Astrocyte of the cerebellum (primary cell): ENCODE results near the gene ABTB1.
"Not testable (repeated sequence)": the region's sequence is repeated elsewhere in the genome, so short reads cannot be mapped to it uniquely, and the experiment has no call there.

ENCODE experiments used
- DNase-seq: peaks from one replicate; pipeline ENCODE4 v3.0.0-alpha.2; 2011; ENCODE audit warnings: low read depth
- H3K4me3 ChIP-seq: 2 replicates; pipeline ENCODE4 v1.5.1; 2011; ENCODE audit warnings: mild to moderate bottlenecking, low read depth, low read length, moderate library complexity
- in situ Hi-C: cut with HindIII; loops from 2 replicates; pipeline ENCODE4 v1.10.0; 2017; ENCODE audit warnings: low sequenced_read_pairs
- TF ChIP-seq, protein P1 (sequence below): IDR thresholded peaks from 2 replicates; pipeline ENCODE4 v1.5.1; 2012; ENCODE audit warnings: low read length, low read depth, moderate library complexity, mild to moderate bottlenecking; ENCODE audit errors: missing control alignments

The ABTB1 gene

DNA sequence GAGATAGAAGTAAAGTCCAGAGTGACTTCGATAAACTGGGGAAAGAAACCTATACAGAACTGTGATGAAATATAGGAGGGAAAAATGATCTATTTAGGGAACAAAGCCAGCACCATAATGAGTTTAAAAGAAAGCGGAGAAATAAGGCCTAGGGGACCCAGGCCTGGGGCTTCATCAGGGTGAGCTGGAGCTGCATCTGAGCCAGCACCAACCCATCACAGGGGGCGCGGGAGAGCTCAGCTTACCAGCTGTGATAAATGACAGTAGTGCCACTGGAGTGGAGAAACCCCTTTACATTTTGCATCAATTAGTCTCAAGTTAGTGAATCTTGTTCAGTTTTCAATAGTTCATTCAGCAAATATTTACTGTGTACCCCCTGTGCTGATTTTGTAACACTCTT is 22.5 kb upstream of the ABTB1 start:
- H3K4me3 ChIP-seq = no peak overlapping the region
- TF ChIP-seq, protein P1, sequence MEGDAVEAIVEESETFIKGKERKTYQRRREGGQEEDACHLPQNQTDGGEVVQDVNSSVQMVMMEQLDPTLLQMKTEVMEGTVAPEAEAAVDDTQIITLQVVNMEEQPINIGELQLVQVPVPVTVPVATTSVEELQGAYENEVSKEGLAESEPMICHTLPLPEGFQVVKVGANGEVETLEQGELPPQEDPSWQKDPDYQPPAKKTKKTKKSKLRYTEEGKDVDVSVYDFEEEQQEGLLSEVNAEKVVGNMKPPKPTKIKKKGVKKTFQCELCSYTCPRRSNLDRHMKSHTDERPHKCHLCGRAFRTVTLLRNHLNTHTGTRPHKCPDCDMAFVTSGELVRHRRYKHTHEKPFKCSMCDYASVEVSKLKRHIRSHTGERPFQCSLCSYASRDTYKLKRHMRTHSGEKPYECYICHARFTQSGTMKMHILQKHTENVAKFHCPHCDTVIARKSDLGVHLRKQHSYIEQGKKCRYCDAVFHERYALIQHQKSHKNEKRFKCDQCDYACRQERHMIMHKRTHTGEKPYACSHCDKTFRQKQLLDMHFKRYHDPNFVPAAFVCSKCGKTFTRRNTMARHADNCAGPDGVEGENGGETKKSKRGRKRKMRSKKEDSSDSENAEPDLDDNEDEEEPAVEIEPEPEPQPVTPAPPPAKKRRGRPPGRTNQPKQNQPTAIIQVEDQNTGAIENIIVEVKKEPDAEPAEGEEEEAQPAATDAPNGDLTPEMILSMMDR = no peak
- in situ Hi-C loops = no loop called here
- DNase-seq = no peak

DNA sequence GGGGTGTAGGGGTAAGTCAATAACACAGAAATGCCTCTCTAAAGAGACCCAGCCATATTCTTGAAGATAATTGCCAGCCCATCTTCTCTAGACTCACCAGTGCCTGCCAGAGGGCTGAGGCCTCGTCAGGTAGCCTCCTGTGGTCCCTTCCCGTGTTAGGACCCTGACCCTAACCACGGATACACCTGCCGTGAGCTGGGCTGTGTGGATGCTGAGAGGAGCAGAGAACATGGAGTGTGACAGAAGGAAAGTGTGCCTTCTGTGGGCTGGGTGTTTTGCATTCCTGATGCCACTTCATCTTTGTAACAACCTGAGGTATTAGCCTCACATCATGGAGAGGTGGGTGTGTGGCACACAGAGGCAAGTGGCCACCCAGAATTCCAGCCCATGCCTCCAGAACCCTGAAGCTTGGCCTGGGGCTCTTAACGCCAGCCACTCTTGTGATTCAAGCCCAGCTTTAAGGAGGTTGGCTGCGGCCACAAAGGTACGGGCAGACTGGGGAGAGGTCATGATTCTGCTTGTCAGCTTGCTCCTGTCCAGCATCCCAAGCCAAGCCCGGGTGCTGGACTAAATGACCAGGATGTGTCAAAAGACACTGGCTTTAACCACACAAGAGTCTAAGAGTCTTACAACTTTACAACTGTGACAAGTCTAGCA is 21.1 kb upstream of the ABTB1 start:
- in situ Hi-C loops = no loop called here
- DNase-seq = no peak
- TF ChIP-seq, protein P1 = no peak
- H3K4me3 ChIP-seq = no peak overlapping the region

DNA sequence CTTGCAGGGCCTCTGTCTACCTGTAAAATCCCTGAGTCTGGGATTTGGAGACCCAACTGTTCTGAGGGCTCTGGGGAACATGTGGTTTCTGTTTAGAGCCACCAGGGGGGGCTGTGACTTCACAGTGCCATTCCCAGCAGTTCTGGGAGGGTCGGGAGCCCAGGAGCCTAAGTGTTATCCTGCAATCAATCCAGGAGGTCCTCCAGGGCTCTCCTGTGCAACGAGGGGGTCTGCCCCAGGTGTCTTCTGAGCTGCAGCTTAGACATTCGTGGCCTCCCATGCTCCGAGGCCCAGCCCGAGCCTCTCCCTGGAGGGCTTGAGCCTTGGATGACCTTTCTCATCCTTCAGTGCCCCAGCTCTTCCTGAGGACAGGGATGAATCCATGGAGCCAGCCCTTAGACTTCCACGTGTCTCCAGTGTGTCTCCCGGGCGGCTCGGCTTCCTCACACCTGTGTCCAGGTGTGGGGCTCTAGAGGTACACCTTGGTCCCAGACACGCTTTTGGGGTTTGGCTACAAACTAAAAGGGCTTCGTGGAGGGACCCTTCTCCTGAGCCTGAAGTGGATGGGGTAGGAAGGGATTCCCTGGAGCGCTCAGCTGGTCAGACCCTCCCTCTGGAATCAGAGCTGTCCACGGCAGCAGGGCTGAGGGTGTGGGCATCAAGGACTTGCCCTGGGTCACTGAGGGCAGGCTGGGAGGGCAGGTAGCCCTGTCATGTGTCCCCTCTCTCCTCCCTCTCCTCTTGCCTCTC is 20.3 kb upstream of the ABTB1 start:
- in situ Hi-C loops = no loop called here
- TF ChIP-seq, protein P1 = peak; percentile 92
- DNase-seq = no peak
- H3K4me3 ChIP-seq = no peak overlapping the region

DNA sequence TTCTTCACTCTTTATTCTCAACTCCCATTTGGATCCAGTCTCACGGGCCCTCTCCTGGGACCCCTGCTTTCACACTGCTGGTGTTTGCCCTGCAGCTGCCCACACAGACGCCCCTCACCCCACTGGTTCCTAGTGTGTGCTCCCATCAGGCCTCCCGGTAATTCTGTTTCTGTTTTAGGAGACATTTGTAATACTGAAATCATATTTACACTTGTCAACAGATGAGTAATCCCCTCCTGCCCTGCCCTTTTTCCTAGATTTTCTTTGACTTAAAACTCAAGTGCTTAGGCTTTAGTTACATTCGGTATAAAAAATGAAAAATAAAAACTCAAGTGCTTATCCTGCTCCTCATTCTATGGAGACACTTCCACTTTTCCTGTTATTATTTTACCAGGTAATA is 18.4 kb upstream of the ABTB1 start:
- TF ChIP-seq, protein P1 = no peak
- in situ Hi-C loops = no loop called here

DNA sequence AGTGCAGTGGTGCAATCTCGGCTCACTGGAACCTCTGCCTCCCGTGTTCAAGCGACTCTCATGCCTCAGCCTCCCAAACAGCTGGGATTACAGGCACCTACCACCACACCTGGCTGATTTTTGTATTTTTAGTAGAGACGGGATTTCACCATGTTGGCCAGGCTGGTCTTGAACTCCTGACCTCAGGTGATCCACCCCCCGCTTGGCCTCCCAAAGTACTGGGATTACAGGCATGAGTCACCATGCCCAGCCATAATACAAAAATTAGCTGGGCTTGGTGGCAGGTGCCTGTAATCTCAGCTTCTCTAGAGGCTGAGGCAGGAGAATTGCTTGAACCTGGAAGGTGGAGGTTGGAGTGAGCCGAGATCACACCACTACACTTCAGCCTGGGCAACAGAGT is 17.8 kb upstream of the ABTB1 start:
- in situ Hi-C loops = loop anchor here (5.0 kb wide), 1 partner anchor 312 kb away; no protein-coding TSS in a partner anchor
- not testable (repeated sequence) for DNase-seq, H3K4me3 ChIP-seq

More for the DNA sequence above, 18.4 kb upstream of the ABTB1 start:
- no peak for DNase-seq
- H3K4me3 ChIP-seq = no peak overlapping the region

DNA sequence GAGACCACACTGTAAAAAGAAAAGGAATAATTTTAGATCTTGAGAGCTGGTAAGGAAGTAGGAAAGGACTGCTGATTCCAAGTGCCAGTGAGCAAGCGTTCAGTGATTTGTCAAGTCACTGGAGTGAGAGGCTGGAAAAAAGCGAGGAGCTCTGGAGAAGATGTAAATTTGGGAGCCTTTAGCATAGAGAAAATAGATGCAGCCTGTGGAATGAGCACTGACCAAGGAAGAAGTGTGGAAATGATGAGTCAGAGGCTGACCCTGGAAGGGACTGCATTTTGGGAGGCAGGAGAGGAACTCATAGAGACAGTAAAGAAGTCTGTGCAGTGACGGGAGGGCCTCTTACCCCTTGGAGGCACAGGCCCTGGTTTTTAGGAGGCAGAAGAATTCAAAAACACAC is 17.1 kb upstream of the ABTB1 start:
- in situ Hi-C loops = loop anchor here (5.0 kb wide), 1 partner anchor 312 kb away; no protein-coding TSS in a partner anchor
- TF ChIP-seq, protein P1 = no peak
- DNase-seq = peak; percentile 19
- H3K4me3 ChIP-seq = no peak overlapping the region

DNA sequence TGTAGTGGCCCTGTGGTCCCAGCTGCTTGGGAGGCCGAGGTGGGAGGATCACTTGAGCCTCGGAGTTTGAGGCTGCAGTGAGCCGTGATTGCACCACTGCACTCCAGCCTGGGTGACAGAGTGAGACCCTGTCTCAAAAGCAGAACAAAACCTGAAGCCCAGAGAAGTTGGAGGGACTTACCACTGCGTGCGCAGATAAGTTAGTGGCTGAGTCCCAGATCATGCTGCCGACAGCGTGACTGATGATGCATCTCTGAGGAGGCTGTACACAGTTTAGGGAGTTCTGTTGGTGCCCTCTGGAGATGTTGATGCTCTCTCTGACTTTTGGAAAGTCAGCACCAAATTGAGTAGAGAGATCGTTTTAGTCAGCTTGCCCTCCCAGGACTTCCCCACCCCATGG is 15.8 kb upstream of the ABTB1 start:
- no peak for DNase-seq
- no peak overlapping the region for H3K4me3 ChIP-seq
- TF ChIP-seq, protein P1 = no peak
- in situ Hi-C loops = loop anchor here (5.0 kb wide), 1 partner anchor 310 kb away; no protein-coding TSS in a partner anchor
